Activated naive CD4-positive, alpha-beta T cell treated with anti-CD3 and anti-CD28 coated beads, Interleukin-2, amount 50 U/mL, for 72 hours (primary cell): ENCODE measurements around the gene TRAPPC3L. TPM values are rescaled to one million over a fixed set of nuclear protein-coding genes. Genes with fewer than 3 reads are reported as not detected.

Source experiments
- ATAC-seq, 2 donors: fragments of 150-1000 bp; cut with Tn5 transposase; 2 replicates each; pipeline ENCODE4 v1.10.0; 2021; ENCODE audit warnings: mild to moderate bottlenecking in 2 of 2, moderate library complexity in 2 of 2
- DNase-seq, 2 donors: peaks; one replicate each; pipeline ENCODE4 v3.0.0; 2021 to 2022; ENCODE audit warnings: low spot score in 2 of 2
- H3K27ac Mint-ChIP-seq, 2 donors: one replicate each; pipeline ENCODE4 v1.8.0; 2022; ENCODE audit warnings: mild to moderate bottlenecking in 2 of 2, mixed read lengths in 2 of 2
- H3K36me3 Mint-ChIP-seq, 2 donors: one replicate each; pipeline ENCODE4 v1.8.0; 2022; ENCODE audit warnings: mixed read lengths in 2 of 2
- H3K9me3 Mint-ChIP-seq, 2 donors: one replicate each; pipeline ENCODE4 v1.8.0; 2022; ENCODE audit warnings: mixed read lengths in 2 of 2
- total RNA-seq, 2 donors: library from RNA; stranded (reverse); gene quantifications; one replicate each; pipeline ENCODE4 v1.2.3, GENCODE V29; 2022

The TRAPPC3L gene
- total RNA-seq, 2 donors from 2014 or later = not detected

- Mint-ChIP-seq H3K27ac (peak overlapping the region in 1 of 2 donors; percentile 18), H3K9me3 (no peaks in the 10 kb centered on the region), H3K36me3 (peaks cover 10 to 11% of the 10 kb centered on the region in 2 donors)
- DNase-seq = no peak
- peak in 1 of 2 donors; percentile 11 for ATAC-seq
These were observed 80.2 kb downstream of the TRAPPC3L start for GRCh38 chr6:116465246-116465645.

DNA sequence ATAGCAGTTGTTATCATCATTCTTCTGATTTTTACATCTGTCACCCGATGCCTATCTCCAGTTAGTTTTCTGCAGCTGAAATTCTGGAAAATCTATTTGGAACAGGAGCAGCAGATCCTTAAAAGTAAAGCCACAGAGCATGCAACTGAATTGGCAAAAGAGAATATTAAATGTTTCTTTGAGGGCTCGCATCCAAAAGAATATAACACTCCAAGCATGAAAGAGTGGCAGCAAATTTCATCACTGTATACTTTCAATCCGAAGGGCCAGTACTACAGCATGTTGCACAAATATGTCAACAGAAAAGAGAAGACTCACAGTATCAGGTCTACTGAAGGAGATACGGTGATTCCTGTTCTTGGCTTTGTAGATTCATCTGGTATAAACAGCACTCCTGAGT lies 82.2 kb downstream of the TRAPPC3L start:
- H3K36me3 Mint-ChIP-seq = peaks cover 10 to 11% of the 10 kb centered on the region in 2 donors
- DNase-seq = no peak
- no peaks in the 10 kb centered on the region for H3K9me3 Mint-ChIP-seq
- no peak for ATAC-seq
- H3K27ac Mint-ChIP-seq = no peak overlapping the region

DNA sequence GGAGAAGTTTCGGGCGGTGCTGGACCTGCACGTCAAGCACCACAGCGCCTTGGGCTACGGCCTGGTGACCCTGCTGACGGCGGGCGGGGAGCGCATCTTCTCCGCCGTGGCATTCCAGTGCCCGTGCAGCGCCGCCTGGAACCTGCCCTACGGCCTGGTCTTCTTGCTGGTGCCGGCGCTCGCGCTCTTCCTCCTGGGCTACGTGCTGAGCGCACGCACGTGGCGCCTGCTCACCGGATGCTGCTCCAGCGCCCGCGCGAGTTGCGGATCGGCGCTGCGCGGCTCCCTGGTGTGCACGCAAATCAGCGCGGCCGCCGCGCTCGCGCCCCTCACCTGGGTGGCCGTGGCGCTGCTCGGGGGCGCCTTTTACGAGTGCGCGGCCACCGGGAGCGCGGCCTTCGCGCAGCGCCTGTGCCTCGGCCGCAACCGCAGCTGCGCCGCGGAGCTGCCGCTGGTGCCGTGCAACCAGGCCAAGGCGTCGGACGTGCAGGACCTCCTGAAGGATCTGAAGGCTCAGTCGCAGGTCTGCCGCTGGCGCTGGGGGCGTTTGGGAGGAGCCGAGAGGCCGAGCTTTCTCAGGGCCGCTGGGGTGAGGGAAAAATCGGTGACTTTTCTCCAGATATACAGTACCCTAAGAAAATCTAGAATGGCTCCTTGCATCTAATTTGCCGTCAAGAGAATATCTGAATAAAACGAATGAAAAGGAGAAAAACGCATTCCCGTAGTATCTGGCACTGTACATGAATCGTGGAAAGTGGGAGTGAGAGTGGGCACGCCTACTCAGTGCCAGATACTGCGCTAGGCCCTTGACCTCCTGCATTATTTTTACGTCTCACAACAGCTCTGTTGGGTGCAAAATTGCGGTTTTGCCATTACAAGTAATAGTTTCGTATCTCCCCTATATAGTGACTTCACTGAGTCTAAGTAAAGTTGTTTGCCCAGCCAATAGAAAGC lies 83.3 kb downstream of the TRAPPC3L start:
- Mint-ChIP-seq H3K27ac (no peak overlapping the region), H3K36me3 (peaks cover 10 to 11% of the 10 kb centered on the region in 2 donors)
- peak; percentile 54 to 66 for DNase-seq

DNA sequence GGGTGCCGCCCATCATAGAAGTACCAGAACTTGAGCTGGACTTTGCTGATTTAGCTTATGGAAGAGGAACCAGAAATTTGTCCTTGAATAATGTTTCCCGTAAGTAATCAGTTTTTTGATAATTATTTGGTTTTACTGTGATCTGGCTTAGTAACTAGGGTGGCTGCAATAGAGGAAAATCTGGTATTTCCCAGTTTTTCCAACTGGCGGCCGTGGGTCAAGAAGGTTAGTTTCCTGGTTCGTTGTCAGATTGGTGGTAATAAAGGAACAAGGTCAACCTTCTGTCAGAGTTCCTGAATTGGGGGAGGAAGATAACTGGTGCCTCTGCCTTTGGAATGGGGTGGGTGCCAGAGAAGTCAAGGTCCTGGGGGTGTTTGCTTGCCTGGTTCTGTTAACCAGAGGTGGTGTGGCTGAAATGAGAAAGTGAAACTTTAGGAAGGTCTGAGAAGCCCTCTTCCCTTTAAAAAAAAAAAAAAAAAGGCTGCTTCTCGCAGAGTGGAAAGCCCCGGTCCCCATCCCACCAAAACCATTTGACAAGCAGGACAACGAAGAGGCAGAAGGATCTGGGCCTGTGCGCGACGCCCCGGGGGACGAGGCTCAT lies 84.1 kb downstream of the TRAPPC3L start, which contains the start of gene CALHM6:
TSS of gene CALHM6 (plus strand) at position 45 of the 601 bp plus-strand sequence. CDS start at position 600, 555 bp downstream.
- ATAC-seq (no peak), DNase-seq (no peak)
- H3K36me3 Mint-ChIP-seq = peaks cover 10 to 11% of the 10 kb centered on the region in 2 donors
- H3K9me3 Mint-ChIP-seq = no peaks in the 10 kb centered on the region
- no peak within 1 kb of the TSS for H3K27ac Mint-ChIP-seq

More for the DNA sequence above, 83.3 kb downstream of the TRAPPC3L start:
- peak; percentile 91 to 93 for ATAC-seq
- H3K9me3 Mint-ChIP-seq = no peaks in the 10 kb centered on the region

DNA sequence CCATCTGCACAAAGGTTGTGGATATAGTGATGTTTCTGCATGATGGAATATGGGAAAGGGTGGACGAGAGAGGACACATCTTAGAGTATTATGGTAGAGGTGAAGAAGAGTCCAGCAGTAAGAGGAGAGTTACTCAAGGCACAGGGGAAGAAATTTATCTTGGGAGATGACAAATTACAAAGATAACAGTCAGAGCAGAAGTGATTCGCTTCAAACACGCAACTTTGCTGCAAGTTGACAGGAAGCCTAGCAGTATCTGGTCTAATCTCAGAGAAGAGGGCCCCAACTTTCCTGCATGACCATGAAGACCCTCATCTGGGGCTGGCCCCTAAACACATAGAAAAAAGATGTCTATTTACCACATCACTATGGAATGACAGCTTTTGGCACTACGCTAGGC lies 85.6 kb downstream of the TRAPPC3L start:
- no peak for DNase-seq
- Mint-ChIP-seq H3K9me3 (no peaks in the 10 kb centered on the region), H3K36me3 (peaks cover 10 to 11% of the 10 kb centered on the region in 2 donors), H3K27ac (no peak overlapping the region)
- ATAC-seq = no peak

DNA sequence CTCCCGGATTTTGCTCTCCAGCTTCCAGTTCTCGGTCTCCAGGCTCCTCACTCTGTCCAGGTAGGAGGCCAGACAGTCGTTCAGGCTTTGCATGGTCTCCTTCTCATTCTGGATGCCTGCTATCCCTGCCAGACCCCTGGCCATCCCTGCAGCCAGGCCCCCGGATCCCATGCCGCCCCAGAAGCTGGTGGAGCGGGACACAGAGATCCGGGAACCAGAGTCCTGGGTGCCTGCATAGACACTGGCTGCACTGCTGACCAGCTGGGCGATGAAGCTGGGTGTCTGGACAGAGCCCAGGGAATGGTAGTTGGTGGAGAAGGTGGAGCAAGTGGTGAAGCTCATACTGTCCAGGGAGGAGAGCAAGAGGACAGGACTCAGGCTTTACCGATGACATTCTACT lies 87.2 kb downstream of the TRAPPC3L start:
- H3K36me3 Mint-ChIP-seq = peaks cover 10 to 11% of the 10 kb centered on the region in 2 donors
- no peak for DNase-seq
- H3K27ac Mint-ChIP-seq = no peak overlapping the region
- H3K9me3 Mint-ChIP-seq = no peaks in the 10 kb centered on the region
- no peak for ATAC-seq

- no peak for DNase-seq
- H3K9me3 Mint-ChIP-seq = no peaks in the 10 kb centered on the region
- H3K27ac Mint-ChIP-seq = no peak overlapping the region
- ATAC-seq = no peak
- peaks cover 10 to 11% of the 10 kb centered on the region in 2 donors for H3K36me3 Mint-ChIP-seq
These were observed 88.6 kb downstream of the TRAPPC3L start for GRCh38 chr6:116456927-116457326.

DNA sequence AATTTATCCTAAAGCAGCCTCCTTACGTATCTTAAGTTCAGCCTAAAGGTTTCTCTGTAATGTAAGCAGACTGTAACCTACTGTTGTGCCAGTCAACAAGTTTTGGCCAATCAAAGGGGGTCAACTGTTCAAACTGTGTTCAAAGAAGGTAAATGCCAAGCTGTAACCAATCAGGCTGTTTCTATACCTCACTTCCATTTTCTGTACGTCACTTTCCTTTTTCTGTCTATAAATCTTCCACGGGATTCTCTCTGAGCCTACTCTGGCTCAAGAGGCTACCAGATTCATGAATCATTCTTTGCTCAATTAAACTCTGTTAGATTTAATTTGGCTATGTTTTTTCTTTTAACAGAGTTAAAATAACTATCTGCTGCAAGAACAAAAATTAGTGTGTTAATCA lies 89.4 kb downstream of the TRAPPC3L start:
- Mint-ChIP-seq H3K27ac (no peak overlapping the region), H3K9me3 (no peaks in the 10 kb centered on the region), H3K36me3 (peaks cover 4 to 5% of the 10 kb centered on the region in 2 donors)
- ATAC-seq (no peak), DNase-seq (no peak)

DNA sequence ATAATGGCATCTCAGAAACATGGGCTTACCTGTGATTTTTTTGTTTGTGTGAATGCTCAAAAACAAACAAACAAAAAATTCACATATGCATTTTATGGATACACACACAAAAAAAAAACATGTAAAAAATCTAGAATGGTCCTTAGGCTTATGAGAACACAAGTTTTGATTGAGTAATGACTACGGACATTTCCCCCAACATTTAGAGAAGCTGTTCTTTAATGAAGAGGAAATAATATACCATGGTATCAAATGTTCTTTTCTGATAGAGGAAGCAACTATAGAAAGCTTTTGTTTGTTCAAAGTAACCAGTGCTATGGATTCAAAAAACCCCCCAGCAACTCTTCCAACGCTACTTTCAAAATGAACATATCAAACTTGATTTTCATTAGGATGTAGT lies 93.0 kb downstream of the TRAPPC3L start:
- Mint-ChIP-seq H3K9me3 (no peaks in the 10 kb centered on the region), H3K27ac (no peak overlapping the region), H3K36me3 (no peaks in the 10 kb centered on the region)
- no peak for ATAC-seq
- DNase-seq = no peak

GRCh38 chr6:116451916-116452315 lies 93.6 kb downstream of the TRAPPC3L start:
- ATAC-seq = no peak
- no peak overlapping the region for H3K27ac Mint-ChIP-seq
- H3K9me3 Mint-ChIP-seq = no peaks in the 10 kb centered on the region
- DNase-seq = no peak
- H3K36me3 Mint-ChIP-seq = no peaks in the 10 kb centered on the region

DNA sequence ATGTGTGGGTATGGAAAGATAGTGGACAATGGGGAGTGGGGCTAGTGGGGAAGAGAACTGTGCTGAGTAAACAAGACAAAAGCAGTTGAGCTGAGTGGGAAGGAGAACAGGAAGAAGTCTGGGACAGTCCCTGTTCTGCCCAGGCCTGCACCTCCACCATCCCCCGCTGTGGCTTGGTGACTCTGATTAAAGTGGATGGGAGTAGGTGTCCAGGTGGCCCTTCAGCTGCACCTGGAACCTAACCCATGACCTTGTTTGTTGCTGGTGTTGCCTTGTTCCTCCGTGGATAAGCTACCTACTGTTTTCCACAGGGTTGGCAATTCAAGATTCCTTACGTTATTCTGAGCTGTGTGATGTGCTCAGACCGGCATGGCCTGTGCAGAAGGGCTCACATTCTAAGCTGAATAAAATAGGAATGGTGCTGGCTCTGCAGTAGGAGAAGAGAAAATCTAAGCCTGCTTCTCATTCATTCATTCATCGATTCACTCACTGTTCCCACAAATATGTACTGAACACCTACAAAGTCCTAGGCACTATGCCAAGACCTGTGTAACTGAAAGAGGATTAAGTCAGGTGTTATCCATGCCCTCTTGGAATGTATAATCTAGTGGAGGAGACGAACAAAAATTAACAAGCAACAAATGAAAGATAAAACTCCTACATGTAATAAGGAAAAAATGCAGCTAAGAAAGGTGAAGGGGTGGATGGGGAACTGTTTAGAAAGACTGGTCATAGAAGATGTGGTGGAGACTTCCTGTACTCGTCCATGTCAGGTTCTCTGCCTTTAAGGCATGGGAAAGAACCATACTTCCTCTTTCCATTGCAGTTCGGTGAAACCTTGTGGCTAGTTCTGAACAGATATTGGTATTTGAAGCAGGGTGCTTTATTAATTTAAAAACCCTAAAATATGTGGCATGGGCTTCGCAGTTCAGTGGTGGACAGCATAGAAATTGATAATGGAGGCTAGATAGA lies 94.4 kb downstream of the TRAPPC3L start:
- DNase-seq (no peak), ATAC-seq (peak; percentile 32 to 49)
- H3K36me3 Mint-ChIP-seq = no peaks in the 10 kb centered on the region
- no peaks in the 10 kb centered on the region for H3K9me3 Mint-ChIP-seq
- H3K27ac Mint-ChIP-seq = no peak overlapping the region

DNA sequence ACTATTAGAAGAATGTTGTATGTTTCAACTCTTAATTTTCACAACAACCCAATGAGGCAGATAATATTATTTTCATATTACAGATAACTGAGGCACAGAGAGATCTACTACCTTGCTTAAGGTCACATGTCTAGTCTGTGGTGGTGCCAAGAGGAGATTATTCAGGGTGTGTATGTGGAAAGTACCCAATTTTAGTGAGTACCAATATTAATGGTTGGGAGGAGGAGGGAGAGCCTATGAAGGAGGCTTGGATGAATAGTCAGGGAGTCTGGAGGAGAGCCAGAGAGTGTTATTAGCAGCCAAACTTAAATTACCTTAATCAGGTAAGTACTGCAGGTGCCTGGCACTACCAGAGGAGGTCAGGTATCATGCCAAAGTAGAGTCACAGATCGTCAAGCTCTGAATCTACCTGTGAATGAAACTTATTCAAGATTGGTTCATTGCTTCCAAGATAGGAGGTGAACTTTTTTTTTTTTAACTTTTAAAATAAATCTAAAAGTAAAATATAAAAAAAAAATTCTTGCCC lies 95.2 kb downstream of the TRAPPC3L start:
- peak overlapping the region in 1 of 2 donors; percentile 51 for H3K27ac Mint-ChIP-seq
- DNase-seq (no peak), ATAC-seq (no peak)
- no peaks in the 10 kb centered on the region for H3K36me3 Mint-ChIP-seq
- no peaks in the 10 kb centered on the region for H3K9me3 Mint-ChIP-seq

GRCh38 chr6:116449565-116449964 lies 95.9 kb downstream of the TRAPPC3L start:
- Mint-ChIP-seq H3K9me3 (no peaks in the 10 kb centered on the region), H3K27ac (no peak overlapping the region), H3K36me3 (no peaks in the 10 kb centered on the region)
- DNase-seq (no peak), ATAC-seq (no peak)

DNA sequence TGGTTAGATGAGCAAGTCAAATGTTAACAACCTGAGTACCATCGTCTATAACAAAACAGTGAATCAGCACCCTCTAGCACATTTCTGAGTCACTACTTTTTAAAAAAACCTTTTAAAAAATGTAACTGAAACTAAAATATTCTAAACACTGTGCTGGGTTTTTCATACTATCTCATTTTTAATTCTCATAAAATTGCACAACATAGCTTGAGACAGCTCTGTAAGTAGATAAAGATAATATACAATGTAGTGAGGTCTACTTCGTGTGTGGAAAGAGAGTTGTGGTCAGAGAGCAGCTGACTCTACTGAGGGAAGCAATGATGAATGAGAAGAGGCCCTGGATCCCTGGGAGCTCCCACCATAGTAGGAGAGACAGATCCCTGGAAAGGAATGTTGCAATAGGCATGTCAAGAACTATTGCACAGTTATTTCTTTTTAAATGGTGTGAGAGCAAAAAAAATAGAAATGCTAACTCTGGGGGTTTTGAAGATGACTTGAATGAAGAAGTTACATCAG lies 97.9 kb downstream of the TRAPPC3L start:
- ATAC-seq (peak in 1 of 2 donors; percentile 57), DNase-seq (no peak)
- H3K27ac Mint-ChIP-seq = no peak overlapping the region
- no peaks in the 10 kb centered on the region for H3K36me3 Mint-ChIP-seq
- no peaks in the 10 kb centered on the region for H3K9me3 Mint-ChIP-seq

- Mint-ChIP-seq H3K9me3 (no peaks in the 10 kb centered on the region), H3K36me3 (no peaks in the 10 kb centered on the region), H3K27ac (no peak overlapping the region)
- DNase-seq (no peak), ATAC-seq (no peak)
These were observed 98.4 kb downstream of the TRAPPC3L start for GRCh38 chr6:116447052-116447451.

DNA sequence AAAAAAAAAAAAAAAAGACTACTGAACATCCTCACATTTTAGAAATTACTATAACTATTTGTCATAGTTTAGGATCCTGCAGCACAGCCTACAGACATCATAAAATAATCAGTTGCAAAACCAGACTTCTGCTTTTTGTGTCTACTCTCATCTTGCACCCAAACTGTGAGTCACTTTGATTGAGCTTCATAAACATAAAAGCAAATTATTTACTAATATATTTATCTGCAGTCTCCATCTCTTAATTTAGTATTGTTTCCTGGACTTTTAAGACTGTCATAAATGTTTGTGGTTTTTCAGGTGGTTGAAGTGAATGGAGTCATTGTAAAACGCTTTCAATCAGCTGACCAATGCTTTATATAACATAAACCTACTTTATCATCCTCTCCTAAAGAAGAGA lies 99.1 kb downstream of the TRAPPC3L start:
- ATAC-seq (peak in 1 of 2 donors; percentile 32), DNase-seq (no peak)
- H3K27ac Mint-ChIP-seq = no peak overlapping the region
- H3K36me3 Mint-ChIP-seq = no peaks in the 10 kb centered on the region
- H3K9me3 Mint-ChIP-seq = no peaks in the 10 kb centered on the region
